CD4-positive, alpha-beta T cell treated with Interferon gamma for 1 hour (primary cell): ENCODE data around the gene LIME1.

ENCODE experiments used
- DNase-seq: peaks from one replicate; pipeline ENCODE4 v3.0.0-alpha.2; 2020

Gene LIME1

GRCh38 chr20:63735859-63736718, at the start of gene LIME1:
LIME1 (plus strand) TSS chr20:63736664; CDS start chr20:63737550, 886 bp downstream.
- peak; percentile 81 for DNase-seq

GRCh38 chr20:63687419-63688178, 48.9 kb upstream of the LIME1 start:
- no peak for DNase-seq

GRCh38 chr20:63688228-63689045, 48.0 kb upstream of the LIME1 start:
- no peak for DNase-seq

- DNase-seq: no peak
These were observed 47.1 kb upstream of the LIME1 start for GRCh38 chr20:63689046-63690002.

GRCh38 chr20:63690003-63690897, 46.2 kb upstream of the LIME1 start:
- DNase-seq: no peak

DNA sequence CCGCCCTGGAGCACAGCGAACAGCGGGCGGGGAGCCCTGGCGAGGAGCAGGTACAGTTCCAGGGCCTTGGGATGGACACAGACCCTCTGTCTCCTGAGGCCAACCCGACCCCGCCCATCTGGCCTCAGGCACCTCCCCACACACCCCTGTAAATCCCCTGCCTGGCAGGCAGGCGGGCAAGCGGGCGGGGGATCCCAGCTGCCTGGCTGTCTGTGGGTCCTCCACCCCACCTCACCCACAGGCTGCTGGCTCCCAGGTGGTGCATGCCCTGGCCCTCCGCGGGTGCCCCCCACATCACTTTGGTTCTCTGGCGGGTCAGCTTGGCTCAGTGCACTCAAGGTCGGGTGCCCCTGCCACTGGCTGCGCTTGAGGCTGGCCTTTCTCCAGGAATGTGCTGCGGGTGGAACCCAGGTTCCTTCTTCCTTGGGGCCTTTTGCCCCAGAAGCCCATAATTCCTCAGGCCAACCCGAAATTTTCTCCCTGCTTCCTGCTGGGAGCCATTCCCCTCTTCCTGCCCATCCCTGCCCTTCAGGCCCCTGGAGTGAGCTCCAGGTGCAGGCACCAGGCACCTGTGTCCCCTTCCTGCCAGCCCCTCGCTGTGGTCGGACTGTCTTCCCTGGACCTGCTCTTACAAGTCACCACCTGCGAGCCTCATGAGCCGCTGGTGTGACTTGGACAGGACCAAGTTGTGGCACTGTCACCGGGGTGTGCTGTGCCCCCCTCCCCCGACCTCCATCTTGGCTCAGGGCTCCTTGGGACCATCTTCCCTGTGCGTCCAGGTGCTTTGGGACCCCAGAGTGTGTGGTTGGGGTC, 45.4 kb upstream of the LIME1 start:
- no peak for DNase-seq

- DNase-seq: no peak
These were observed 44.6 kb upstream of the LIME1 start for GRCh38 chr20:63691711-63692435.

GRCh38 chr20:63692436-63693082, 43.9 kb upstream of the LIME1 start:
- DNase-seq: no peak

GRCh38 chr20:63693083-63693732, 43.3 kb upstream of the LIME1 start:
- DNase-seq: no peak

- no peak for DNase-seq
These were observed 42.5 kb upstream of the LIME1 start for GRCh38 chr20:63693733-63694583.

DNA sequence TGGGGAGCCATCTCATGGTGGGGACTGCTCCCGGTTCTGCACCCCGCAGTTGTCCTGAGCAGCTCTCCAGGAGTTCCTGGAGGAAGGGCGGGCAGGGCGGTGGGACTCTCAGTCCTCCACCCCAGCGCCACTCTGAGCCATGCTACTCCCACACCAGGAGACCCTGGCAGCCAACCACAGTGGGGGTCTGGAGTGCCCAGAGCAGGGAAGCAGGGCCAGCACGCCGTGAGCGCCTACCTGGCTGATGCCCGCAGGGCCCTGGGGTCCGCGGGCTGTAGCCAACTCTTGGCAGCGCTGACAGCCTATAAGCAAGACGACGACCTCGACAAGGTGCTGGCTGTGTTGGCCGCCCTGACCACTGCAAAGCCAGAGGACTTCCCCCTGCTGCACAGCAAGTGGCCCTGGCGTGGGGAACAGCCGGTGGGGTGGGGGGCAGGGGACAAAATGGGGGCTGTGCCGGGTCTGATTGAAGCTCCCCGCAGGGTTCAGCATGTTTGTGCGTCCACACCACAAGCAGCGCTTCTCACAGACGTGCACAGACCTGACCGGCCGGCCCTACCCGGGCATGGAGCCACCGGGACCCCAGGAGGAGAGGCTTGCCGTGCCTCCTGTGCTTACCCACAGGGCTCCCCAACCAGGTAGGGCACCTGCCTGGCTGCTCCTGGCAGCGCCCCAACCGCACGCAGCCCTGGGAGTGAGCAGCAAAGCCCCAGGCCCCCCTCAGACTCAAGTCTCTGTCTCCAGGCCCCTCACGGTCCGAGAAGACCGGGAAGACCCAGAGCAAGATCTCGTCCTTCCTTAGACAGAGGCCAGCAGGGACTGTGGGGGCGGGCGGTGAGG, 41.7 kb upstream of the LIME1 start:
- DNase-seq: no peak

DNA sequence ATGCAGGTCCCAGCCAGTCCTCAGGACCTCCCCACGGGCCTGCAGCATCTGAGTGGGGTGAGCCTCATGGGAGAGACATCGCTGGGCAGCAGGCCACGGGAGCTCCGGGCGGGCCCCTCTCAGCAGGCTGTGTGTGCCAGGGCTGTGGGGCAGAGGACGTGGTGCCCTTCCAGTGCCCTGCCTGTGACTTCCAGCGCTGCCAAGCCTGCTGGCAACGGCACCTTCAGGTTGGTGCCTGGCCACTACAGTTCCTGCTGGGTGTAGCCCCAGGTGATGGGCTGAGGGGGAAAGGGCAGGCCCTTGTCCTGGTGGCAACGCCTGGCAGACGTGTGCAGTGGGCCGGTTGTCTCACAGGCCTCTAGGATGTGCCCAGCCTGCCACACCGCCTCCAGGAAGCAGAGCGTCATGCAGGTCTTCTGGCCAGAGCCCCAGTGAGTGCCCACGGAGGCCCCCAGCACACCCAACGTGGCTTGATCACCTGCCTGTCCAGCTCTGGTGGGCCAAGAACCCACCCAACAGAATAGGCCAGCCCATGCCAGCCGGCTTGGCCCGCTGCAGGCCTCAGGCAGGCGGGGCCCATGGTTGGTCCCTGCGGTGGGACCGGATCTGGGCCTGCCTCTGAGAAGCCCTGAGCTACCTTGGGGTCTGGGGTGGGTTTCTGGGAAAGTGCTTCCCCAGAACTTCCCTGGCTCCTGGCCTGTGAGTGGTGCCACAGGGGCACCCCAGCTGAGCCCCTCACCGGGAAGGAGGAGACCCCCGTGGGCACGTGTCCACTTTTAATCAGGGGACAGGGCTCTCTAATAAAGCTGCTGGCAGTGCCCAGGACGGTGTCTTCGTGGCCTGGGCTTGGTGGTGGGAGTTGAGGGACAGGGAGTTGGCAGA, 40.8 kb upstream of the LIME1 start:
- DNase-seq: no peak

GRCh38 chr20:63696306-63696627, 40.2 kb upstream of the LIME1 start:
- DNase-seq: peak; percentile 46

DNA sequence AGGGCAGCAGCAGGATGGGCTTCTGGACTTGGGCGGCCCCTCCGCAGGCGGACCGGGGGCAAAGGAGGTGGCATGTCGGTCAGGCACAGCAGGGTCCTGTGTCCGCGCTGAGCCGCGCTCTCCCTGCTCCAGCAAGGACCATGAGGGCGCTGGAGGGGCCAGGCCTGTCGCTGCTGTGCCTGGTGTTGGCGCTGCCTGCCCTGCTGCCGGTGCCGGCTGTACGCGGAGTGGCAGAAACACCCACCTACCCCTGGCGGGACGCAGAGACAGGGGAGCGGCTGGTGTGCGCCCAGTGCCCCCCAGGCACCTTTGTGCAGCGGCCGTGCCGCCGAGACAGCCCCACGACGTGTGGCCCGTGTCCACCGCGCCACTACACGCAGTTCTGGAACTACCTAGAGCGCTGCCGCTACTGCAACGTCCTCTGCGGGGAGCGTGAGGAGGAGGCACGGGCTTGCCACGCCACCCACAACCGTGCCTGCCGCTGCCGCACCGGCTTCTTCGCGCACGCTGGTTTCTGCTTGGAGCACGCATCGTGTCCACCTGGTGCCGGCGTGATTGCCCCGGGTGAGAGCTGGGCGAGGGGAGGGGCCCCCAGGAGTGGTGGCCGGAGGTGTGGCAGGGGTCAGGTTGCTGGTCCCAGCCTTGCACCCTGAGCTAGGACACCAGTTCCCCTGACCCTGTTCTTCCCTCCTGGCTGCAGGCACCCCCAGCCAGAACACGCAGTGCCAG, 39.7 kb upstream of the LIME1 start, which contains the start of gene TNFRSF6B:
TNFRSF6B (plus strand) TSS at position 25 of the 729 bp plus-strand sequence; CDS start at position 141, 116 bp downstream.
- DNase-seq: no peak
